Measurements from ENCODE around the gene FAM156A. TPM values are rescaled to one million over a fixed set of nuclear protein-coding genes. Genes with fewer than 3 reads are reported as not detected.
"Not testable (repeated sequence)": the region's sequence is repeated elsewhere in the genome, so short reads cannot be mapped to it uniquely, and the experiment has no call there.

Gene FAM156A
- total and polyA plus RNA-seq, 2 donors (not counting 1 experiment from before 2014, with no cell fraction given) = 14.0 to 29.8 TPM

- no peak overlapping the region for H3K27ac ChIP-seq (ENCODE audit: low read length in 2 of 2)
- intact Hi-C loops (cut with micrococcal nuclease) = no loop called here
- TF ChIP-seq CTCF (IDR thresholded peaks at IDR 0.05) (no peak), EZH2 (IDR thresholded peaks at IDR 0.05; ENCODE audit: borderline replicate concordance, insufficient read depth, low read depth, low read length, poor library complexity, severe bottlenecking) (no peak)
- H3K4me1 ChIP-seq (ENCODE audit: control insufficient read depth in 2 of 2, insufficient read depth in 2 of 2, low read length in 2 of 2) = no peaks in the 10 kb centered on the region
- no peak overlapping the region for H3K4me3 Mint-ChIP-seq
- no peak overlapping the region for H3K9ac ChIP-seq (ENCODE audit: low read length)
- CTCF ChIA-PET = no interaction called here
- H3K4me2 ChIP-seq (replicated peaks; ENCODE audit: low read depth, low read length, poor library complexity, severe bottlenecking) = no peak overlapping the region
- WGBS (ENCODE audit: insufficient coverage) = 33% methylated on average over 1 of the region's 4 CpGs
- ATAC-seq (ENCODE audit: low read depth) (no peak), DNase-seq (no peak)
- H2AFZ ChIP-seq (ENCODE audit: insufficient read depth, low read depth, low read length, poor library complexity, severe bottlenecking) = no peak overlapping the region
- no peaks in the 10 kb centered on the region for H3K9me3 Mint-ChIP-seq (ENCODE audit: insufficient read depth)
- no peaks in the 10 kb centered on the region for H4K20me1 ChIP-seq (ENCODE audit: control insufficient read depth, insufficient read depth, low read length, poor library complexity, severe bottlenecking)
- peaks cover 3% of the 10 kb centered on the region for H3K79me2 ChIP-seq (ENCODE audit: control insufficient read depth, insufficient read depth, low read length)
- POLR2A ChIA-PET = no interaction called here
- peaks cover 2% of the 10 kb centered on the region for H3K4me1 Mint-ChIP-seq
- H3K4me3 ChIP-seq (ENCODE audit: control extremely low read depth in 1 of 5, extremely low read depth in 1 of 5, insufficient read depth in 1 of 5, low read depth in 2 of 5, low read length in 4 of 5) = no peak overlapping the region
- no peaks in the 10 kb centered on the region for H3K27me3 Mint-ChIP-seq
- H3K36me3 ChIP-seq (replicated peaks in 1 of 2; ENCODE audit: control extremely low read depth in 1 of 2, control insufficient read depth in 1 of 2, extremely low read depth in 1 of 2, insufficient read depth in 2 of 2, low read length in 1 of 2) = no peaks in the 10 kb centered on the region
- no peaks in the 10 kb centered on the region for H3K27me3 ChIP-seq (replicated peaks in 1 of 4; ENCODE audit: control extremely low read depth in 1 of 4, control insufficient read depth in 3 of 4, insufficient read depth in 4 of 4, low read length in 3 of 4)
- no peak overlapping the region for H3K27ac Mint-ChIP-seq
- H3K9me3 ChIP-seq (ENCODE audit: control extremely low read depth in 1 of 3, control insufficient read depth in 2 of 3, insufficient read depth in 1 of 3, low read length in 2 of 3) = no peaks in the 10 kb centered on the region
These were observed 21.2 kb upstream of the FAM156A start for GRCh38 chrX:52979568-52979967.

DNA sequence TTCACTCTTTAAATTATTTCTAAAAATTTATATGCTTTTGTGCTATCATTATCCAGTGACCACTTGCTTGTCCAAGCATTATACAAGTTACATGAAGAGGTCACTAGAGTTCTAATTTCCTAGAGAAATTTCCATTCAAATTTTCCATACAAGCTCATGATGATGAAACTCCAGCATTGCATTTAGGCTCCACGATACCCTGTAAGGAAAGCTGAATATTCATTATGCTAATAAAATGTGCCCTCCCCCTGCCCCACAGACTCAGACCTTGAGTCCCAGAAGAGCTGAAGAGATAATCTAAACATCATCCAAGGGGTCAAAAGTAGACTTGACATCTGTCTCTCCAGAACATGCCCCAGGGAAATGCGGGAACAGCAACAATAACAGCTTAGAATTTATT lies 19.6 kb upstream of the FAM156A start:
- Histone ChIP-seq H3K4me3 (ENCODE audit: control extremely low read depth in 1 of 5, extremely low read depth in 1 of 5, insufficient read depth in 1 of 5, low read depth in 2 of 5, low read length in 4 of 5) (no peak overlapping the region), H3K4me2 (replicated peaks; ENCODE audit: low read depth, low read length, poor library complexity, severe bottlenecking) (no peak overlapping the region), H3K4me1 (ENCODE audit: control insufficient read depth in 2 of 2, insufficient read depth in 2 of 2, low read length in 2 of 2) (no peaks in the 10 kb centered on the region), H3K36me3 (replicated peaks in 1 of 2; ENCODE audit: control extremely low read depth in 1 of 2, control insufficient read depth in 1 of 2, extremely low read depth in 1 of 2, insufficient read depth in 2 of 2, low read length in 1 of 2) (no peaks in the 10 kb centered on the region), H3K9me3 (ENCODE audit: control extremely low read depth in 1 of 3, control insufficient read depth in 2 of 3, insufficient read depth in 1 of 3, low read length in 2 of 3) (no peaks in the 10 kb centered on the region), H3K9ac (ENCODE audit: low read length) (no peak overlapping the region), H3K79me2 (ENCODE audit: control insufficient read depth, insufficient read depth, low read length) (no peaks in the 10 kb centered on the region), H3K27ac (ENCODE audit: low read length in 2 of 2) (no peak overlapping the region), H2AFZ (ENCODE audit: insufficient read depth, low read depth, low read length, poor library complexity, severe bottlenecking) (no peak overlapping the region), H4K20me1 (ENCODE audit: control insufficient read depth, insufficient read depth, low read length, poor library complexity, severe bottlenecking) (no peaks in the 10 kb centered on the region), H3K27me3 (replicated peaks in 1 of 4; ENCODE audit: control extremely low read depth in 1 of 4, control insufficient read depth in 3 of 4, insufficient read depth in 4 of 4, low read length in 3 of 4) (no peaks in the 10 kb centered on the region)
- ATAC-seq (ENCODE audit: low read depth) (no peak), DNase-seq (no peak)
- intact Hi-C loops (cut with micrococcal nuclease) = no loop called here
- TF ChIP-seq EZH2 (IDR thresholded peaks at IDR 0.05; ENCODE audit: borderline replicate concordance, insufficient read depth, low read depth, low read length, poor library complexity, severe bottlenecking) (no peak), CTCF (IDR thresholded peaks at IDR 0.05) (no peak)
- POLR2A ChIA-PET = no interaction called here
- Mint-ChIP-seq H3K27me3 (no peaks in the 10 kb centered on the region), H3K27ac (no peak overlapping the region), H3K4me1 (peaks cover 2% of the 10 kb centered on the region), H3K9me3 (ENCODE audit: insufficient read depth) (no peaks in the 10 kb centered on the region), H3K4me3 (no peak overlapping the region)
- WGBS (ENCODE audit: insufficient coverage) = no CpG with 5 or more reads among the region's 2 CpGs
- CTCF ChIA-PET = interaction anchor here (1.3 kb wide), 1 partner anchor 11 kb away, joined by 3 read pairs; no protein-coding TSS in a partner anchor

DNA sequence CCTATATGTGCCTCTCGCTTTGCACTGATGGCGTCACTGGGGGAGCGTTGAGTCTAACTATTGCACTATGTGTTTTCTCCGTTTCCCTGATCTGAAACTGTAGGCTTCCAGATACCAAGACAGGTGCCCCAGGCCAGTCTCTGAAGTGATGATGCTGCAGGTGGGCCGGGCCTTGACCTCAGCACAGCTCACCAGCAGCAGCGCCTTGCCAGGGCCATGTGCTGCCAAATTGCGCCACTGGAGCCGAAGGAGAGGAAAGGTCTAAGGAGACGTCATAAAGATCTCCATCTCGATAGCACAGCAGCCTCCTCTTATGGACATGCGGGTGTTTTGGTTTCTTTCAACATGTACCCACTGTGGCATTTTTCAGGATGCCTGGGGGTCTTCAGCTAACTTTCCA lies 17.3 kb upstream of the FAM156A start:
- 100% methylated on average over 1 of the region's 11 CpGs for WGBS (ENCODE audit: insufficient coverage)
- H3K4me3 Mint-ChIP-seq; H3K27me3 ChIP-seq (replicated peaks in 1 of 4; ENCODE audit: control extremely low read depth in 1 of 4, control insufficient read depth in 3 of 4, insufficient read depth in 4 of 4, low read length in 3 of 4); H3K4me1 ChIP-seq (ENCODE audit: control insufficient read depth in 2 of 2, insufficient read depth in 2 of 2, low read length in 2 of 2); H3K9me3 Mint-ChIP-seq (ENCODE audit: insufficient read depth); H3K36me3 ChIP-seq (replicated peaks in 1 of 2; ENCODE audit: control extremely low read depth in 1 of 2, control insufficient read depth in 1 of 2, extremely low read depth in 1 of 2, insufficient read depth in 2 of 2, low read length in 1 of 2); DNase-seq; H3K27ac ChIP-seq (ENCODE audit: low read length in 2 of 2); H3K9me3 ChIP-seq (ENCODE audit: control extremely low read depth in 1 of 3, control insufficient read depth in 2 of 3, insufficient read depth in 1 of 3, low read length in 2 of 3); H4K20me1 ChIP-seq (ENCODE audit: control insufficient read depth, insufficient read depth, low read length, poor library complexity, severe bottlenecking); H3K4me1 Mint-ChIP-seq; ATAC-seq (ENCODE audit: low read depth); H3K4me2 ChIP-seq (replicated peaks; ENCODE audit: low read depth, low read length, poor library complexity, severe bottlenecking); intact Hi-C loops (cut with micrococcal nuclease); CTCF ChIA-PET; H3K27ac Mint-ChIP-seq; POLR2A ChIA-PET; H3K27me3 Mint-ChIP-seq; H3K4me3 ChIP-seq (ENCODE audit: control extremely low read depth in 1 of 5, extremely low read depth in 1 of 5, insufficient read depth in 1 of 5, low read depth in 2 of 5, low read length in 4 of 5); H3K9ac ChIP-seq (ENCODE audit: low read length); H3K79me2 ChIP-seq (ENCODE audit: control insufficient read depth, insufficient read depth, low read length); H2AFZ ChIP-seq (ENCODE audit: insufficient read depth, low read depth, low read length, poor library complexity, severe bottlenecking): not testable (repeated sequence)
